GM12874 (cell line): ENCODE results near the gene NPHP1.

Experiments
- TF ChIP-seq, protein P1 (sequence below): IDR thresholded peaks from 2 replicates; pipeline ENCODE4 v1.5.1; 2011; ENCODE audit warnings: low read depth, mild to moderate bottlenecking, control low read depth, low read length, moderate library complexity; ENCODE audit not compliant: insufficient read depth

Gene NPHP1

DNA sequence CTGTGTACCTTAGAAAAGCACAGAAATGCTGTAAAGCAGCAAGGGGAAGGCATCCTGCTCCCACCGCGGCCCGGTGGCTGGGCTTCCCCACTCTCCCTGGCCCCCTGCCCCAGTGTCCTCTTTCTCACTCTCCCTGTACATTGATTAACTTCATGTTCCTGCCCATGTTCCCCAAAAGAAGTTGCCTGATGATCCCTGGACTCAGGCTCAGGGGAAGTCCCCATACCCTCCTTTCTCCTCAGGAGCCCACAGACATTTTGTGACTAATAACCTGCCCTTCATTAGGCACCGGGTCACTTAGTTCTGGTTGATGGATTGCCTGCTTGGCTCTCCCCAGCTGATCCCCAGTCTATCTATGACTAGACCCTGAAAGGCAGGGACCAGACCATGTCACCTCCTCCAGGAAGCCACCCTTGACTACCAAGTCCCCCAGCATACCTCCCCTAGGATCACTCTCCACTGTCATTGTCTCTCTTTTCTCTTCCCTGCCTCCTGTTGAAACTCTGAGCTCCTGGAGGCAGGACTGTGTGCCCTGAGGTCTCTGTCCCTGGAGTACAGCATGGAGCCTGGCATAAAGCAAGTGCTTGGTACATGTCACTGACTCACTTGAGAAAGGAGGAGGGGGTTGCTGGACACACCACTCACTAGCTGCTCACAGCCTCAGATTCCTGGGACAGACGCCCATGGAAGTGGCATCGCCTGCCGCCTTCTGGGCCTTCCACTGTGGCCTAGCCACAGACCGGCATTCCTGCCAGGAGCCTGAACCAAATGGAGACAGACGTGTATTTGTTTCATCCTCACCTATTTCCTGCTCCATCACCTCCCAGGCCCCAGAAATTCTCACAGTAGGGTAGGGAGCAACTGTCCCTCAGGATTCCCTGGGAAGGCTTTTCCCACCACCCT, 102.7 kb downstream of the NPHP1 start:
- TF ChIP-seq, protein P1, sequence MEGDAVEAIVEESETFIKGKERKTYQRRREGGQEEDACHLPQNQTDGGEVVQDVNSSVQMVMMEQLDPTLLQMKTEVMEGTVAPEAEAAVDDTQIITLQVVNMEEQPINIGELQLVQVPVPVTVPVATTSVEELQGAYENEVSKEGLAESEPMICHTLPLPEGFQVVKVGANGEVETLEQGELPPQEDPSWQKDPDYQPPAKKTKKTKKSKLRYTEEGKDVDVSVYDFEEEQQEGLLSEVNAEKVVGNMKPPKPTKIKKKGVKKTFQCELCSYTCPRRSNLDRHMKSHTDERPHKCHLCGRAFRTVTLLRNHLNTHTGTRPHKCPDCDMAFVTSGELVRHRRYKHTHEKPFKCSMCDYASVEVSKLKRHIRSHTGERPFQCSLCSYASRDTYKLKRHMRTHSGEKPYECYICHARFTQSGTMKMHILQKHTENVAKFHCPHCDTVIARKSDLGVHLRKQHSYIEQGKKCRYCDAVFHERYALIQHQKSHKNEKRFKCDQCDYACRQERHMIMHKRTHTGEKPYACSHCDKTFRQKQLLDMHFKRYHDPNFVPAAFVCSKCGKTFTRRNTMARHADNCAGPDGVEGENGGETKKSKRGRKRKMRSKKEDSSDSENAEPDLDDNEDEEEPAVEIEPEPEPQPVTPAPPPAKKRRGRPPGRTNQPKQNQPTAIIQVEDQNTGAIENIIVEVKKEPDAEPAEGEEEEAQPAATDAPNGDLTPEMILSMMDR: no peak

DNA sequence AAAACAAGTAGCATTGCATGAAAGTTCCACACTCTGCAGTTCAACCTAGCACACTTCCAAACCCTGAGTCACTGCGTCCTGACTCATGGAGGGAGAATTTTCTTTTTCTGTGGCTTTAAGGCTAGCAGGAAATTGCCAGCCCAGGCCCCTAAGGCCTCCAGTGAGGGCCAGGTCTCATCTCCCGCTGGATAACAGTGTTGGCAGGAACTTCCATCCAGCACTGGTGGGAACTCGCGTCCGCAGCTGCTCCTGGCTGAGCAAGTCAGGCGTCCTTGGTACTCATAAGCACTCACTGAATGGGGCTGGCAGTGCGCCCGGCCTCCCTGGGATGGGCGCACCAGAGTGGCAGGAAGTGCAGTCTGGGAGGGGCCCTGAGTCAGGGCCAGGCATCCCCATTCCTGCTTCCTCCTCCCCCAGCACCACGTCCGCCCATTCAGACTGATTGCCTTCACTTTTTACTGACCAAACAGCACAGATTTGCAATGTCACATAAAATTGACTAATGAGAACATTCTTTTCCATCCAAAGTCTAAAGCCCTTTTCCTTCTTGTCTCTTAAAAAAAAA, 103.5 kb downstream of the NPHP1 start:
- TF ChIP-seq, protein P1: no peak

GRCh38 chr2:110100480-110100879, 104.3 kb downstream of the NPHP1 start:
- TF ChIP-seq, protein P1: no peak

GRCh38 chr2:110099471-110100225, 105.2 kb downstream of the NPHP1 start:
- TF ChIP-seq, protein P1: no peak

DNA sequence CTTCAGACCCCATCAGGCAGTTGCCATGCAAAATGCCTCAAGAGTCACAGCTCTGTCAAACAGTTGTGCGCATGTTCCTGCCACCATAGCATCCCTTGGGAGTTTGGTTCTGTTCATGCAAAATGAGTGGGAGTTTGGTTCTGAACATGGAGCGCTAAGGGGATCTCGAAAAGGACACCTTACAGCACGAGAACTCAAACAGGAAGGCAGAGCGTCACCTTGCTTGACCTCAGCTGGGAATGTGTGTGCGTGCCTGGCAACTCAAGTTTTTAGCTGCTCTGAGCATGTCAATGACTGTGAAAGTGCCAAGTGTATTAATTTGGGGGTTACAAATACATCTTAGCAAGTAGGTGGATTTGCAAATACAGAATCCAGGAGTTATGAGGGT, 105.8 kb downstream of the NPHP1 start:
- TF ChIP-seq, protein P1: no peak

- TF ChIP-seq, protein P1: no peak
Measured at GRCh38 chr2:110097506-110098220, 107.2 kb downstream of the NPHP1 start.
